Measurements from ENCODE around the gene RHBDF1. TPM values are rescaled to one million over a fixed set of nuclear protein-coding genes. Genes with fewer than 3 reads are reported as not detected.

The RHBDF1 gene
- polyA plus RNA-seq, 1 of the 3 experiments (the other 2 are of a cell fraction): 54.1 TPM

Small RNA genes lying within 50 kb of the gene (small RNA-seq; reads per million reads assigned to genes)
- gene MIR6859-4: 0 reads per million in 7 experiments
- 0 reads per million in 7 experiments for gene Z69720.2

Other genes starting within 250 kb of the RHBDF1 start
- 43.0 and 54.5 TPM in 2 replicates for gene POLR3K, start 19.0 kb downstream of the RHBDF1 start, polyA plus RNA-seq (2012; rRNA removed)
- gene SNRNP25, start 18.8 kb downstream of the RHBDF1 start, polyA plus RNA-seq (2012; rRNA removed): 61.9 and 73.4 TPM in 2 replicates
- 93.3 and 98.3 TPM in 2 replicates for gene MPG, start 5.6 kb upstream of the RHBDF1 start, polyA plus RNA-seq (2012; rRNA removed)
- gene NPRL3, start 66.0 kb upstream of the RHBDF1 start, polyA plus RNA-seq (2012; rRNA removed): 6.7 and 22.2 TPM in 2 replicates
- not detected in 2 replicates for gene HBZ, start 80.0 kb upstream of the RHBDF1 start, polyA plus RNA-seq (2012; rRNA removed)
- not detected in 2 replicates for gene HBM, start 93.3 kb upstream of the RHBDF1 start, polyA plus RNA-seq (2012; rRNA removed)
- gene HBA2, start 100.2 kb upstream of the RHBDF1 start, polyA plus RNA-seq (2012; rRNA removed): not detected in 2 replicates
- gene HBA1, start 104.0 kb upstream of the RHBDF1 start, polyA plus RNA-seq (2012; rRNA removed): not detected in 2 replicates
- gene HBQ1, start 107.8 kb upstream of the RHBDF1 start, polyA plus RNA-seq (2012; rRNA removed): 2.7 and 5.2 TPM in 2 replicates
- 97.7 and 105 TPM in 2 replicates for gene LUC7L, start 156.8 kb upstream of the RHBDF1 start, polyA plus RNA-seq (2012; rRNA removed)
- gene FAM234A, start 162.2 kb upstream of the RHBDF1 start, polyA plus RNA-seq (2012; rRNA removed): 91.3 and 126 TPM in 2 replicates
- gene RGS11, start 203.3 kb upstream of the RHBDF1 start, polyA plus RNA-seq (2012; rRNA removed): 9.8 and 10.0 TPM in 2 replicates
- gene ARHGDIG, start 208.0 kb upstream of the RHBDF1 start, polyA plus RNA-seq (2012; rRNA removed): 4.8 and 4.9 TPM in 2 replicates
- 1.7 and 2.5 TPM in 2 replicates for gene PDIA2, start 210.5 kb upstream of the RHBDF1 start, polyA plus RNA-seq (2012; rRNA removed)

Data from SK-N-SH (cell line).